NT2/D1 (cell line): ENCODE measurements around the gene LMAN1.
A peak's percentile ranks its signal among the peaks of the same experiment; 100 is the strongest.

Source experiments
- DNase-seq: peaks from one replicate; pipeline ENCODE4 v3.0.0-alpha.2; 2011; ENCODE audit warnings: low read depth, low spot score
- H3K27me3 ChIP-seq: 2 replicates; pipeline ENCODE4 v1.6.0; 2011; ENCODE audit warnings: mild to moderate bottlenecking; ENCODE audit not compliant: insufficient read length, insufficient read depth
- H3K36me3 ChIP-seq: 2 replicates; pipeline ENCODE4 v1.6.1; 2011; ENCODE audit warnings: mild to moderate bottlenecking, low read length, mixed read lengths; ENCODE audit not compliant: insufficient read depth, insufficient read length
- H3K4me1 ChIP-seq: 2 replicates; pipeline ENCODE4 v1.5.1; 2011; ENCODE audit not compliant: insufficient read depth, insufficient read length
- H3K4me3 ChIP-seq: 2 replicates; pipeline ENCODE4 v1.5.1; 2011; ENCODE audit warnings: low read depth; ENCODE audit not compliant: insufficient read length
- H3K9ac ChIP-seq: 2 replicates; pipeline ENCODE4 v1.6.0; 2011; ENCODE audit warnings: low read depth; ENCODE audit not compliant: insufficient read length
- H3K9me3 ChIP-seq: 2 replicates; pipeline ENCODE4 v1.5.1; 2011; ENCODE audit warnings: mild to moderate bottlenecking, low read length; ENCODE audit not compliant: insufficient read depth
- SUZ12 ChIP-seq: IDR thresholded peaks from 2 replicates; pipeline ENCODE4 v1.6.1; 2011; ENCODE audit not compliant: insufficient read length, insufficient read depth; ENCODE audit errors: extremely low read depth
- YY1 ChIP-seq: IDR thresholded peaks from 2 replicates; pipeline ENCODE4 v1.6.1; 2011; ENCODE audit not compliant: insufficient read length, insufficient read depth
- ZNF274 ChIP-seq: IDR thresholded peaks from 2 replicates; pipeline ENCODE4 v1.6.1; 2011; ENCODE audit warnings: mild to moderate bottlenecking, low read depth, low read length

LMAN1 gene

DNA sequence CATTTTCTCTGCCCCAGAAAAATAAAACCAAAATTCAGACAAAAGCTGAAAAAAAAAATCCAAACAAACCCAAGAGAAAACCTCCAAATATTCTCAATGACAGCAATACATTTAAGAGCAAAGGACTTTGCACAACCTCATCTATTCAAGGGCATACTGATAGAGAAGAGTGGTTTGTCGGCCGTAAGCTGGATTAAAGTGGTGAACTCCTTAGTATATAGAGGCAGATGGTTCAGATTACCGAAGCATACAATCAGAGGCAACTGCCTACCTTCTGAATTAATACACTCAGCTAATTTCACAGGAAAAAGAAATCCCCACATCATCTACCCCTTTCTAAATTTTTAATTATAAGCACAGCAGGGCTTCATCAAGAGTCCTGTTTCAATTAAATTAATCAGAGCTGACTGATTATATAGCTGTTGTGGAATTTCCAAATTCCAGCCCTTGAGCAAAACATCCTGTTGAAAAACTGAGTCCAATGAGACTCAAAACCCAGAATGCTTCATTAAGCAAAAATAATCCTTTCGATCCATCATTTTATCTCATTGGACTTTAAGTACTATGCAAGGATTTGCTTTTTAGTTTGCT, 40.5 kb downstream of the LMAN1 start, which contains the start of gene CPLX4:
CPLX4 (minus strand) TSS at position 190 of the 591 bp plus-strand sequence; CDS start at position 3, 187 bp downstream.
- no peaks in the 10 kb centered on the region for H3K9me3 ChIP-seq
- H3K36me3 ChIP-seq, result no peaks in the 10 kb centered on the region
- H3K4me3 ChIP-seq, result no peak within 1 kb of the TSS
- no peak for DNase-seq
- H3K9ac ChIP-seq, result no peak within 1 kb of the TSS
- TF ChIP-seq ZNF274 (no peak), SUZ12 (no peak), YY1 (no peak)
- H3K4me1 ChIP-seq, result no peaks in the 10 kb centered on the region
- no peaks in the 10 kb centered on the region for H3K27me3 ChIP-seq

DNA sequence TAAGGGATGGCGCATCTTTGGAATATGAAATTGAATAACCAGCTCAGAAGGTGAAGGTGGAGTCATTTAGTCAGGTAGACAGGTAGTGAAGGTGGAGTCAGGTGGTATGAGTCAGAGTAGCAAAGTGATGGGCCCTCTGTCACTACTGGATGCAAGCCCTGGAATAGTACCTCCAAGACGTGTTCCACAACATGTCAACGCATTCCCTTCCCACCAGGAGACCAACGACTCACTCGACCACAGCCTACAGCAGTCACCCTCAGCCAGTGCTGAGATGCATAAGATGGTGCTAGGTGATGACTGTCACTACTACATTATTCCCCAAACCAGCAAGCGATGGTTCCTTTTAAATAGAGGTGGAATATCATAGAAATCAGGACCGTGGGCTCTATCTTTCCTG, 47.4 kb downstream of the LMAN1 start:
- DNase-seq, result no peak
- H3K4me1 ChIP-seq, result no peaks in the 10 kb centered on the region
- no peak overlapping the region for H3K9ac ChIP-seq
- no peak overlapping the region for H3K4me3 ChIP-seq
- H3K9me3 ChIP-seq, result no peaks in the 10 kb centered on the region
- H3K36me3 ChIP-seq, result no peaks in the 10 kb centered on the region
- peaks cover 26% of the 10 kb centered on the region for H3K27me3 ChIP-seq
- no peak for TF ChIP-seq YY1
- TF ChIP-seq SUZ12, result no peak
- no peak for TF ChIP-seq ZNF274

DNA sequence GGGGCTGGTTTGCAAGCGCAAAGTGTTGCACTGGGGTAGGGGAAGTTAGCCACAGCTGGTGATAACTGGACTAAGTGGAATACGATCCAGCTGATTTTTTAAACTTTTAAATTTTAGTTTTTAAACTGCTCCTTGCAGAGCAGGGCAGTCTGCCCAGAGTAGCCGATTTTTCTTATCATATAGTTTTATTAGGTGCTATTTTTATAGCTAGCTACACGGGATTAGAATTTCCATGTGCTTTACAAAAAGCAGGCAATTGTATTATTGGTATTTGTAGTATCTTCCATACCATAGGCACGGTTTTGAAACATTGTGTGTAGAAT, 50.2 kb downstream of the LMAN1 start:
- Histone ChIP-seq H3K27me3 (peaks cover 37% of the 10 kb centered on the region), H3K9ac (peak overlapping the region; percentile 32), H3K36me3 (no peaks in the 10 kb centered on the region), H3K9me3 (no peaks in the 10 kb centered on the region), H3K4me1 (no peaks in the 10 kb centered on the region), H3K4me3 (peak overlapping the region; percentile 24)
- no peak for DNase-seq
- TF ChIP-seq YY1 (no peak), SUZ12 (no peak), ZNF274 (no peak)

DNA sequence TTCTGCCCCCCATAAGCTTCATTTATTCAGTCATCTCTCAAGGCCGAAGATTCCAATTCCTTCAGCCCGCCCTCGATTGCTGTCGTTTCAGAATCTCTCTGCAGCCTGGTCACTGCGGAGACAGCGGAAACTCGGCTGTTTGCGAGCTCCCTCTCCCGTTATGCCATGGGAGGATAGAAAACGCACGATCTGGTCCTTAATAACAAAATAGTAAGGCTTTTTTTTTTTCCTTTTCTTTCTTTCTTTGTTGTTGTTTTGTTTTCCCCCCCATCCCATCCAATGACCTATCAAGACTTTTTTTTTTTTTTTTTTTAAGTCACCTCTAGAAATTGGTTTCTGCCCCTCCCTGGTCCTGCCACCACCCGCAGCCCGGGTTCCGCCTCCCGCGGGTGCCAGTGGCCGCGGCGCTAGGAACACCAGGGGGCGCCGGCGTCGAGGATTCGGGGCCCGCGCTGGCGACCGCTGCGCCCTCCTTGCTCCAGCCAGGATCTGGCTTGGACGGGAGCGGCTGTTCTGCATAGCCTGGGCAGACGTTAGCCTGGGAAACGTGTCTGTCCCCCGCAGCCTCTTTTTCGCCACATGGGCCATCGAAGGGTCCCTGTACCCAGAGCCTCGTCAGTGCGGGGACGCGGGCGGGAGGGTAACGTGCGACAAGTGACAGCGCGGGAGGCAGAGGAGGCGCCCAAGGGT, 50.7 kb downstream of the LMAN1 start:
- H3K4me3 ChIP-seq, result peak overlapping the region; percentile 24
- H3K36me3 ChIP-seq, result no peaks in the 10 kb centered on the region
- no peaks in the 10 kb centered on the region for H3K9me3 ChIP-seq
- peak overlapping the region; percentile 32 for H3K9ac ChIP-seq
- peak; percentile 20 for DNase-seq
- TF ChIP-seq YY1 (no peak), SUZ12 (no peak), ZNF274 (no peak)
- H3K4me1 ChIP-seq, result no peaks in the 10 kb centered on the region
- H3K27me3 ChIP-seq, result peaks cover 37% of the 10 kb centered on the region

DNA sequence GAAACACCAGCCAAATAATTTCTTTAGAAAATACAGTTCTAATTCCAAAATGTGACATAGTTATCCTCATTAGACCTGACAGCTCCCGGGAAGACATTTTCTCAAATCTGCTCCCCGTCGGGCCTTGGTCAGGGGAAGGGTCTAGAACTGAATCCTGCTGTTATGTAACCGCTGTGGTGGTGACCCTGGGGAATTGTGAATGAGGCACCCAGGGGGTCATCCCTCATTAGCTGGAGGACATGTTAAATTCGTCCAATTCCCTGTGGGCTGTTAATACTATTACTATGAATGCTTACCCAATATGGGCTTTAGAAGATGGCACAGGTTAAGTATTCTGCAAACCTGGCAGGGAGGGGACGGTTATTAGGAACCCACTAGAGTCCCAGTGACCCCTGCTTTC, 52.4 kb downstream of the LMAN1 start:
- peaks cover 37% of the 10 kb centered on the region for H3K27me3 ChIP-seq
- no peak for DNase-seq
- H3K4me3 ChIP-seq, result no peak overlapping the region
- H3K36me3 ChIP-seq, result no peaks in the 10 kb centered on the region
- H3K9ac ChIP-seq, result no peak overlapping the region
- no peak for TF ChIP-seq SUZ12
- no peaks in the 10 kb centered on the region for H3K4me1 ChIP-seq
- no peaks in the 10 kb centered on the region for H3K9me3 ChIP-seq

DNA sequence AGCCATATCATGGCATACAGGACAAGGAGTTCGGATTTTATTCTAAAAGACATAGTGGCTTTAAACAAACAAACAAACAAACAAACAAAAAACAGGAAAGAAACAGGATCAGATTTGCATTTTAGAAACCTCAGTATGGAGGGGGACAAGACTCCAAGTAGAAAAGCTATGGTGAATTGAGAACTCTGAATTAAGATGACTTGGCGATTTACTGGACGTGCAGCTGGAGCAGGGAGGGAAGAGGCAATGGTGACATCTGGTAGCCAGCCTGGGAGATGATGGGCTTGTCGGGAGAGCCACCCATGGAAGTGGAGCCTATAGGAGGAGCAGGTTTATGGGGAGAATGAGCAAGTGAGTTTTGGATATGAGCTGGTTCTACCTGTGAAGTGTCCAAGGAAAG, 53.8 kb downstream of the LMAN1 start:
- no peak for DNase-seq
- H3K36me3 ChIP-seq, result no peaks in the 10 kb centered on the region
- no peaks in the 10 kb centered on the region for H3K4me1 ChIP-seq
- no peak overlapping the region for H3K4me3 ChIP-seq
- TF ChIP-seq SUZ12 (no peak), YY1 (no peak), ZNF274 (no peak)
- no peaks in the 10 kb centered on the region for H3K9me3 ChIP-seq
- no peak overlapping the region for H3K9ac ChIP-seq
- peaks cover 33% of the 10 kb centered on the region for H3K27me3 ChIP-seq

DNA sequence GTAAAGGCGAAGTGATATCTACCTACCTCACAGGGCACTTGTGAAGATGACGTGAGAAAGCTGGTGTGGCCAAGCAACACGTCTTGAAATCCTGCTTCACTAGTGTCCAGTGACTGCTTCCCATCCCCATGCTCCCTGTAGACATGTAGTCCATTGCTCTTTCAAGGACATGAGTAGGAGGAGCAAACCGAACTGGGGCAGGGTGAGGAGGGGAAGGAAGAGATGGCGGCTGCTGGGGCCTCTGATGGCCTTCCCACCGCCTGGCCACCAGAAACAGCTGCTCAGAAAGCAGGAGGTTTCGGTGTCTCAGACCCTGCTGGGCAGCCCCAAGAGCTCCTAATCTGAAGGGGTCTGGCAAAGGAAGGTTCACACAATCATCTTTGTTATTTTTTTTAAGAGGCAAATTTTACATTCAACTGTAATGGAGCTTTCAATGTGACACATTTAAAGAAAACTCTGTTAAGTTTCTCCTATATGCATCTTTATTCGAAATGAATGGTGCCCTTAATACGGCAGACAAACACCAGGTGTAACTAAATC, 55.3 kb downstream of the LMAN1 start:
- H3K27me3 ChIP-seq, result peaks cover 21% of the 10 kb centered on the region

More for the DNA sequence above, 55.3 kb downstream of the LMAN1 start:
- no peaks in the 10 kb centered on the region for H3K36me3 ChIP-seq
- no peak overlapping the region for H3K9ac ChIP-seq
- DNase-seq, result no peak
- TF ChIP-seq YY1 (no peak), ZNF274 (no peak), SUZ12 (no peak)
- no peaks in the 10 kb centered on the region for H3K4me1 ChIP-seq
- no peaks in the 10 kb centered on the region for H3K9me3 ChIP-seq
- H3K4me3 ChIP-seq, result no peak overlapping the region
